GM12878 (cell line): ENCODE results near the gene OTUD4. TPM values are rescaled to one million over a fixed set of nuclear protein-coding genes. Genes with fewer than 3 reads are reported as not detected.

Experiments used
- JUND ChIP-seq: IDR thresholded peaks from 2 replicates; pipeline ENCODE4 v1.6.1; 2012; ENCODE audit warnings: low read depth, mild to moderate bottlenecking, low read length, improper control_type of control experiment, moderate library complexity
- NFYA ChIP-seq: IDR thresholded peaks from 2 replicates; pipeline ENCODE4 v1.6.1; 2011; ENCODE audit warnings: low read depth, mild to moderate bottlenecking, low read length, improper control_type of control experiment, borderline replicate concordance
- polyA plus RNA-seq, 11 experiments: library from polyadenylated mRNA; depleted of rRNA in 4 of 11; unstranded in 6 of 11; stranded (reverse) in 5 of 11; fragments of >200 nt; fragmentation: Nextera tagmentation in 4 of 11; fragmentation: Illumina TruSeq in 1 of 11; extraction: Ambion mirVana in 4 of 11; extraction: Trizol in 1 of 11; gene quantifications; 1 replicate in 1 of 11; 2 replicates in 10 of 11; pipeline versions ENCODE4 v1.2.1 to v1.2.3, GENCODE V29; 2011 to 2016; ENCODE audit warnings: inconsistent platforms in 2 of 11, missing spikeins in 2 of 11, low read depth in 1 of 11
- total RNA-seq, 4 experiments: library from RNA; depleted of rRNA in 3 of 4; stranded (reverse); fragments of >200 nt in 3 of 4; fragmentation: Illumina TruSeq in 1 of 4; extraction: Trizol in 1 of 4; gene quantifications; 2 replicates each; pipeline versions ENCODE4 v1.2.1 to v1.2.3, GENCODE V29; 2013 to 2021
- TF ChIP-seq, protein P1 (sequence below): fragments of 450-650 bp; IDR thresholded peaks from 2 replicates; pipeline ENCODE4 v1.6.1; 2017; ENCODE audit warnings: mild to moderate bottlenecking, moderate library complexity
- TF ChIP-seq, protein P2 (sequence below): IDR thresholded peaks from 2 replicates; pipeline ENCODE4 v1.6.1; 2012; ENCODE audit warnings: improper control_type of control experiment, low read depth, low read length; ENCODE audit not compliant: insufficient replicate concordance
- TF ChIP-seq, protein P3 (sequence below): IDR thresholded peaks from 2 replicates; pipeline ENCODE4 v1.6.1; 2011; ENCODE audit warnings: mild to moderate bottlenecking, low read depth, low read length, moderate library complexity; ENCODE audit not compliant: insufficient replicate concordance
- TF ChIP-seq, protein P4 (sequence below): fragments of 450-650 bp; IDR thresholded peaks from 2 replicates; pipeline ENCODE4 v1.6.1; 2016; ENCODE audit warnings: mild to moderate bottlenecking

Gene OTUD4
- total and polyA plus RNA-seq, 10 of the 15 experiments (the other 5 are each of a cell fraction or from before 2014, with no cell fraction given), result 2.2 to 26.3 (median 14.2) TPM

DNA sequence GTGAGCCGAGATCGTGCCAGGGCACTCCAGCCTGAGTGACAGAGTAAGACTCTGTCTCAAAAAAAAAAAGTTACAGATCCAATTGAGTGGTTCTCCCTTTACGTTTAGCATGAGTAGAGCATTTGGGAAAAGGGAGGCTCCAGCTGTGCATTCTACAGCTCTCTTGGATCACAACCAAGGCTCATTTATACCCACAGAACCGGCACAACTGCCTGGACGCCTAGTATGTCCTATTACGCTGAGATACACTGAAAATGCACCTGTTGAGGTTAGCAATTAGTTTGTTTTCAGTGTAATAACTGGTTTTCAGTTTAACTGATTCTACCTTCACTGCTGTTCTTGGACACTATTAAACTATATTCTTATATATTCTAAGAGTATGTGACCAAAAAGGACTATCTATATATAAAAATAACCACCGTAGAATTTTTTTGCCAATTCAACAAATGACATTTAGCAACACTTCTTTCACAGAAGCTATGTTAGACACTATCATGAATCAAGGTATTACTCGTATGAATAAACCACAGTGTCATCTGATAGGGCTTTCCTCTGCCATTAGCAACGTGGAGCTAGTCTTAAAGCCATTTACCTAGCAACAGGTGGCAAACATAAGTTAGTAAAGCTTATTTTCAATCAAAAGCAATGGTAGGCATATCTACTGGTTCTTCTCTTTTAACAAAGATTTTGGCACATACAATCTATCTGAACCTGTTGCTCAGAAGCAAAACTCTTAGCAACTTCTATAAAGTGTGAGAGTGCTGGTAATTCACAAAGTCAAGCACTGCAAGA is 3.6 kb downstream of the OTUD4 start (continued):
- TF ChIP-seq, protein P1, sequence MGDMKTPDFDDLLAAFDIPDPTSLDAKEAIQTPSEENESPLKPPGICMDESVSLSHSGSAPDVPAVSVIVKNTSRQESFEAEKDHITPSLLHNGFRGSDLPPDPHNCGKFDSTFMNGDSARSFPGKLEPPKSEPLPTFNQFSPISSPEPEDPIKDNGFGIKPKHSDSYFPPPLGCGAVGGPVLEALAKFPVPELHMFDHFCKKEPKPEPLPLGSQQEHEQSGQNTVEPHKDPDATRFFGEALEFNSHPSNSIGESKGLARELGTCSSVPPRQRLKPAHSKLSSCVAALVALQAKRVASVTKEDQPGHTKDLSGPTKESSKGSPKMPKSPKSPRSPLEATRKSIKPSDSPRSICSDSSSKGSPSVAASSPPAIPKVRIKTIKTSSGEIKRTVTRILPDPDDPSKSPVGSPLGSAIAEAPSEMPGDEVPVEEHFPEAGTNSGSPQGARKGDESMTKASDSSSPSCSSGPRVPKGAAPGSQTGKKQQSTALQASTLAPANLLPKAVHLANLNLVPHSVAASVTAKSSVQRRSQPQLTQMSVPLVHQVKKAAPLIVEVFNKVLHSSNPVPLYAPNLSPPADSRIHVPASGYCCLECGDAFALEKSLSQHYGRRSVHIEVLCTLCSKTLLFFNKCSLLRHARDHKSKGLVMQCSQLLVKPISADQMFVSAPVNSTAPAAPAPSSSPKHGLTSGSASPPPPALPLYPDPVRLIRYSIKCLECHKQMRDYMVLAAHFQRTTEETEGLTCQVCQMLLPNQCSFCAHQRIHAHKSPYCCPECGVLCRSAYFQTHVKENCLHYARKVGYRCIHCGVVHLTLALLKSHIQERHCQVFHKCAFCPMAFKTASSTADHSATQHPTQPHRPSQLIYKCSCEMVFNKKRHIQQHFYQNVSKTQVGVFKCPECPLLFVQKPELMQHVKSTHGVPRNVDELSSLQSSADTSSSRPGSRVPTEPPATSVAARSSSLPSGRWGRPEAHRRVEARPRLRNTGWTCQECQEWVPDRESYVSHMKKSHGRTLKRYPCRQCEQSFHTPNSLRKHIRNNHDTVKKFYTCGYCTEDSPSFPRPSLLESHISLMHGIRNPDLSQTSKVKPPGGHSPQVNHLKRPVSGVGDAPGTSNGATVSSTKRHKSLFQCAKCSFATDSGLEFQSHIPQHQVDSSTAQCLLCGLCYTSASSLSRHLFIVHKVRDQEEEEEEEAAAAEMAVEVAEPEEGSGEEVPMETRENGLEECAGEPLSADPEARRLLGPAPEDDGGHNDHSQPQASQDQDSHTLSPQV, result no peak
- TF ChIP-seq NFYA, result no peak
- TF ChIP-seq, protein P2, sequence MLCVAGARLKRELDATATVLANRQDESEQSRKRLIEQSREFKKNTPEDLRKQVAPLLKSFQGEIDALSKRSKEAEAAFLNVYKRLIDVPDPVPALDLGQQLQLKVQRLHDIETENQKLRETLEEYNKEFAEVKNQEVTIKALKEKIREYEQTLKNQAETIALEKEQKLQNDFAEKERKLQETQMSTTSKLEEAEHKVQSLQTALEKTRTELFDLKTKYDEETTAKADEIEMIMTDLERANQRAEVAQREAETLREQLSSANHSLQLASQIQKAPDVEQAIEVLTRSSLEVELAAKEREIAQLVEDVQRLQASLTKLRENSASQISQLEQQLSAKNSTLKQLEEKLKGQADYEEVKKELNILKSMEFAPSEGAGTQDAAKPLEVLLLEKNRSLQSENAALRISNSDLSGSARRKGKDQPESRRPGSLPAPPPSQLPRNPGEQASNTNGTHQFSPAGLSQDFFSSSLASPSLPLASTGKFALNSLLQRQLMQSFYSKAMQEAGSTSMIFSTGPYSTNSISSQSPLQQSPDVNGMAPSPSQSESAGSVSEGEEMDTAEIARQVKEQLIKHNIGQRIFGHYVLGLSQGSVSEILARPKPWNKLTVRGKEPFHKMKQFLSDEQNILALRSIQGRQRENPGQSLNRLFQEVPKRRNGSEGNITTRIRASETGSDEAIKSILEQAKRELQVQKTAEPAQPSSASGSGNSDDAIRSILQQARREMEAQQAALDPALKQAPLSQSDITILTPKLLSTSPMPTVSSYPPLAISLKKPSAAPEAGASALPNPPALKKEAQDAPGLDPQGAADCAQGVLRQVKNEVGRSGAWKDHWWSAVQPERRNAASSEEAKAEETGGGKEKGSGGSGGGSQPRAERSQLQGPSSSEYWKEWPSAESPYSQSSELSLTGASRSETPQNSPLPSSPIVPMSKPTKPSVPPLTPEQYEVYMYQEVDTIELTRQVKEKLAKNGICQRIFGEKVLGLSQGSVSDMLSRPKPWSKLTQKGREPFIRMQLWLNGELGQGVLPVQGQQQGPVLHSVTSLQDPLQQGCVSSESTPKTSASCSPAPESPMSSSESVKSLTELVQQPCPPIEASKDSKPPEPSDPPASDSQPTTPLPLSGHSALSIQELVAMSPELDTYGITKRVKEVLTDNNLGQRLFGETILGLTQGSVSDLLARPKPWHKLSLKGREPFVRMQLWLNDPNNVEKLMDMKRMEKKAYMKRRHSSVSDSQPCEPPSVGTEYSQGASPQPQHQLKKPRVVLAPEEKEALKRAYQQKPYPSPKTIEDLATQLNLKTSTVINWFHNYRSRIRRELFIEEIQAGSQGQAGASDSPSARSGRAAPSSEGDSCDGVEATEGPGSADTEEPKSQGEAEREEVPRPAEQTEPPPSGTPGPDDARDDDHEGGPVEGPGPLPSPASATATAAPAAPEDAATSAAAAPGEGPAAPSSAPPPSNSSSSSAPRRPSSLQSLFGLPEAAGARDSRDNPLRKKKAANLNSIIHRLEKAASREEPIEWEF, result no peak
- TF ChIP-seq JUND, result no peak
- TF ChIP-seq, protein P3, sequence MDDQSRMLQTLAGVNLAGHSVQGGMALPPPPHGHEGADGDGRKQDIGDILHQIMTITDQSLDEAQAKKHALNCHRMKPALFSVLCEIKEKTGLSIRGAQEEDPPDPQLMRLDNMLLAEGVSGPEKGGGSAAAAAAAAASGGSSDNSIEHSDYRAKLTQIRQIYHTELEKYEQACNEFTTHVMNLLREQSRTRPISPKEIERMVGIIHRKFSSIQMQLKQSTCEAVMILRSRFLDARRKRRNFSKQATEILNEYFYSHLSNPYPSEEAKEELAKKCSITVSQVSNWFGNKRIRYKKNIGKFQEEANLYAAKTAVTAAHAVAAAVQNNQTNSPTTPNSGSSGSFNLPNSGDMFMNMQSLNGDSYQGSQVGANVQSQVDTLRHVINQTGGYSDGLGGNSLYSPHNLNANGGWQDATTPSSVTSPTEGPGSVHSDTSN, result no peak
- TF ChIP-seq, protein P4, sequence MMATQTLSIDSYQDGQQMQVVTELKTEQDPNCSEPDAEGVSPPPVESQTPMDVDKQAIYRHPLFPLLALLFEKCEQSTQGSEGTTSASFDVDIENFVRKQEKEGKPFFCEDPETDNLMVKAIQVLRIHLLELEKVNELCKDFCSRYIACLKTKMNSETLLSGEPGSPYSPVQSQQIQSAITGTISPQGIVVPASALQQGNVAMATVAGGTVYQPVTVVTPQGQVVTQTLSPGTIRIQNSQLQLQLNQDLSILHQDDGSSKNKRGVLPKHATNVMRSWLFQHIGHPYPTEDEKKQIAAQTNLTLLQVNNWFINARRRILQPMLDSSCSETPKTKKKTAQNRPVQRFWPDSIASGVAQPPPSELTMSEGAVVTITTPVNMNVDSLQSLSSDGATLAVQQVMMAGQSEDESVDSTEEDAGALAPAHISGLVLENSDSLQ, result peak; percentile 72
